COLO668 (cell line): ENCODE measurements around the gene VAV2.
"Not testable (repeated sequence)": the region's sequence is repeated elsewhere in the genome, so short reads cannot be mapped to it uniquely, and the experiment has no call there.

Experiments used
- DNase-seq: peaks from one replicate; lab custom pipeline; 2025; ENCODE audit not compliant: unreplicated experiment; lab: John Stamatoyannopoulos, UW

Gene VAV2

GRCh38 chr9:133926165-133926856, 65.8 kb downstream of the VAV2 start:
- no peak for DNase-seq

- DNase-seq: no peak
Observed at GRCh38 chr9:133924453-133924852, 67.7 kb downstream of the VAV2 start.

- DNase-seq: not testable (repeated sequence)
Observed at GRCh38 chr9:133923608-133924007, 68.5 kb downstream of the VAV2 start.

- DNase-seq: no peak
Observed at GRCh38 chr9:133921866-133922265, 70.3 kb downstream of the VAV2 start.

- no peak for DNase-seq
Observed at GRCh38 chr9:133920471-133920870, 71.7 kb downstream of the VAV2 start.

GRCh38 chr9:133919253-133920115, 72.6 kb downstream of the VAV2 start:
- DNase-seq: no peak

- no peak for DNase-seq
Observed at GRCh38 chr9:133918111-133918813, 73.9 kb downstream of the VAV2 start.

- no peak for DNase-seq
Observed at GRCh38 chr9:133917375-133917774, 74.7 kb downstream of the VAV2 start.

- no peak for DNase-seq
Observed at GRCh38 chr9:133916159-133916541, 76.0 kb downstream of the VAV2 start.

- DNase-seq: no peak
Observed at GRCh38 chr9:133915534-133916158, 76.5 kb downstream of the VAV2 start.

- DNase-seq: no peak
Observed at GRCh38 chr9:133914442-133915342, 77.4 kb downstream of the VAV2 start.

- no peak for DNase-seq
Observed at GRCh38 chr9:133913571-133914369, 78.4 kb downstream of the VAV2 start.

GRCh38 chr9:133910855-133911514, 81.1 kb downstream of the VAV2 start:
- DNase-seq: no peak

- DNase-seq: no peak
Observed at GRCh38 chr9:133906932-133907910, 84.9 kb downstream of the VAV2 start.

- no peak for DNase-seq
Observed at GRCh38 chr9:133906218-133906617, 85.9 kb downstream of the VAV2 start.

- no peak for DNase-seq
Observed at GRCh38 chr9:133905493-133905892, 86.6 kb downstream of the VAV2 start.

- DNase-seq: no peak
Observed at GRCh38 chr9:133904346-133905090, 87.6 kb downstream of the VAV2 start.
